HEK293T (cell line): Measurements from ENCODE around the gene DLG2.

Experiments used
- ARNT ChIP-seq: fragments of 450-650 bp; IDR thresholded peaks from 2 replicates; pipeline ENCODE4 v1.6.1; 2017; ENCODE audit warnings: mild to moderate bottlenecking
- FOXA1 ChIP-seq: fragments of 450-650 bp; IDR thresholded peaks from 2 replicates; pipeline ENCODE4 v1.6.1; 2016; ENCODE audit warnings: mild to moderate bottlenecking
- SP1 ChIP-seq: fragments of 450-650 bp; IDR thresholded peaks from 2 replicates; pipeline ENCODE4 v1.6.1; 2017
- SUZ12 ChIP-seq: fragments of 450-650 bp; IDR thresholded peaks from 2 replicates; pipeline ENCODE4 v1.6.1; 2016; ENCODE audit warnings: mild to moderate bottlenecking
- ZNF384 ChIP-seq: fragments of 450-650 bp; IDR thresholded peaks from 2 replicates; pipeline ENCODE4 v1.6.1; 2016

GRCh38 chr11:85385111-85385510, 242.0 kb downstream of the DLG2 start:
- TF ChIP-seq SP1 (no peak), ZNF384 (no peak), SUZ12 (no peak), FOXA1 (no peak), ARNT (no peak)
